Measurements from ENCODE around the gene CABP4. TPM values are rescaled to one million over a fixed set of nuclear protein-coding genes. Genes with fewer than 3 reads are reported as not detected.

Gene CABP4
- total RNA-seq, 1 donor from 2014 or later, result 0.17 TPM

- no peak for TF ChIP-seq CTCF (IDR thresholded peaks at IDR 0.05; ENCODE audit: insufficient read depth, low read length, poor library complexity, severe bottlenecking)
- Histone ChIP-seq H3K4me3 (ENCODE audit: low read depth, low read length) (peak overlapping the region; percentile 89), H3K36me3 (ENCODE audit: control insufficient read depth, insufficient read depth, low read length) (no peaks in the 10 kb centered on the region), H3K27me3 (ENCODE audit: control insufficient read depth, insufficient read depth, low read length) (no peaks in the 10 kb centered on the region)
- peak; percentile 66 for DNase-seq (ENCODE audit: low read depth)
Observed at GRCh38 chr11:67508486-67509121, 53.5 kb downstream of the CABP4 start.

- no peak overlapping the region for H3K4me3 ChIP-seq (ENCODE audit: low read depth, low read length)
- H3K27me3 ChIP-seq (ENCODE audit: control insufficient read depth, insufficient read depth, low read length), result no peaks in the 10 kb centered on the region
- no peak for DNase-seq (ENCODE audit: low read depth)
- H3K36me3 ChIP-seq (ENCODE audit: control insufficient read depth, insufficient read depth, low read length), result no peaks in the 10 kb centered on the region
- TF ChIP-seq CTCF (IDR thresholded peaks at IDR 0.05; ENCODE audit: insufficient read depth, low read length, poor library complexity, severe bottlenecking), result no peak
Observed at GRCh38 chr11:67510023-67510345, 54.8 kb downstream of the CABP4 start.

Other genes starting within 250 kb of the CABP4 start
- gene GRK2, start 188.9 kb upstream of the CABP4 start, total RNA-seq, result 46.4 and 51.3 TPM in 2 replicates
- 36.6 and 48.5 TPM in 2 replicates for gene ANKRD13D, start 166.1 kb upstream of the CABP4 start, total RNA-seq
- 37.2 and 39.9 TPM in 2 replicates for gene SSH3, start 151.8 kb upstream of the CABP4 start, total RNA-seq
- gene POLD4, start 101.8 kb upstream of the CABP4 start, total RNA-seq, result 70.7 and 75.5 TPM in 2 replicates
- 33.1 and 34.3 TPM in 2 replicates for gene CLCF1, start 81.8 kb upstream of the CABP4 start, total RNA-seq
- gene RAD9A, start 63.4 kb upstream of the CABP4 start, total RNA-seq, result 8.3 and 13.6 TPM in 2 replicates
- 309 and 319 TPM in 2 replicates for gene PPP1CA, start 53.5 kb upstream of the CABP4 start, total RNA-seq
- 0.84 and 1.0 TPM in 2 replicates for gene TBC1D10C, start 51.3 kb upstream of the CABP4 start, total RNA-seq
- 0.21 and 0.27 TPM in 2 replicates for gene CARNS1, start 39.7 kb upstream of the CABP4 start, total RNA-seq
- gene RPS6KB2, start 26.9 kb upstream of the CABP4 start, total RNA-seq, result 64.6 and 86.5 TPM in 2 replicates
- gene PTPRCAP, start 17.7 kb upstream of the CABP4 start, total RNA-seq, result 2.5 and 3.0 TPM in 2 replicates
- 136 and 153 TPM in 2 replicates for gene CORO1B, start 11.9 kb upstream of the CABP4 start, total RNA-seq
- not detected in 2 replicates for gene GPR152, start 2.6 kb upstream of the CABP4 start, total RNA-seq
- gene TMEM134, start 13.9 kb downstream of the CABP4 start, total RNA-seq, result 53.8 and 102 TPM in 2 replicates
- gene AIP, start 27.7 kb downstream of the CABP4 start, total RNA-seq, result 45.9 and 55.9 TPM in 2 replicates
- gene PITPNM1, start 50.0 kb downstream of the CABP4 start, total RNA-seq, result 50.8 and 55.5 TPM in 2 replicates
- 104 and 135 TPM in 2 replicates for gene CDK2AP2, start 52.8 kb downstream of the CABP4 start, total RNA-seq
- gene CABP2, start 68.1 kb downstream of the CABP4 start, total RNA-seq, result not detected in 2 replicates
- 1,390 and 1,923 TPM in 2 replicates for gene GSTP1, start 128.5 kb downstream of the CABP4 start, total RNA-seq
- 229 and 262 TPM in 2 replicates for gene NDUFV1, start 151.6 kb downstream of the CABP4 start, total RNA-seq
- gene NUDT8, start 174.6 kb downstream of the CABP4 start, total RNA-seq, result 5.1 TPM in 2 replicates
- gene TBX10, start 184.4 kb downstream of the CABP4 start, total RNA-seq, result not detected in 2 replicates
- gene ACY3, start 195.4 kb downstream of the CABP4 start, total RNA-seq, result 0.21 TPM in 1 of 2 replicates, not detected in the other
- gene ALDH3B2, start 219.3 kb downstream of the CABP4 start, total RNA-seq, result 0.07 and 0.13 TPM in 2 replicates

Measured in kidney epithelial cell (primary cell).